ENCODE results near the gene ATXN7.

Gene ATXN7

GRCh38 chr3:64037084-64037483, 173.4 kb downstream of the ATXN7 start:
- TF ChIP-seq, protein P1, sequence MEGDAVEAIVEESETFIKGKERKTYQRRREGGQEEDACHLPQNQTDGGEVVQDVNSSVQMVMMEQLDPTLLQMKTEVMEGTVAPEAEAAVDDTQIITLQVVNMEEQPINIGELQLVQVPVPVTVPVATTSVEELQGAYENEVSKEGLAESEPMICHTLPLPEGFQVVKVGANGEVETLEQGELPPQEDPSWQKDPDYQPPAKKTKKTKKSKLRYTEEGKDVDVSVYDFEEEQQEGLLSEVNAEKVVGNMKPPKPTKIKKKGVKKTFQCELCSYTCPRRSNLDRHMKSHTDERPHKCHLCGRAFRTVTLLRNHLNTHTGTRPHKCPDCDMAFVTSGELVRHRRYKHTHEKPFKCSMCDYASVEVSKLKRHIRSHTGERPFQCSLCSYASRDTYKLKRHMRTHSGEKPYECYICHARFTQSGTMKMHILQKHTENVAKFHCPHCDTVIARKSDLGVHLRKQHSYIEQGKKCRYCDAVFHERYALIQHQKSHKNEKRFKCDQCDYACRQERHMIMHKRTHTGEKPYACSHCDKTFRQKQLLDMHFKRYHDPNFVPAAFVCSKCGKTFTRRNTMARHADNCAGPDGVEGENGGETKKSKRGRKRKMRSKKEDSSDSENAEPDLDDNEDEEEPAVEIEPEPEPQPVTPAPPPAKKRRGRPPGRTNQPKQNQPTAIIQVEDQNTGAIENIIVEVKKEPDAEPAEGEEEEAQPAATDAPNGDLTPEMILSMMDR (IDR thresholded peaks at IDR 0.05; ENCODE audit: insufficient read depth, low read length, poor library complexity, severe bottlenecking): no peak
- H3K36me3 ChIP-seq (ENCODE audit: control insufficient read depth, insufficient read depth, low read length): no peaks in the 10 kb centered on the region
- H3K27me3 ChIP-seq (replicated peaks; ENCODE audit: control insufficient read depth, insufficient read depth, low read length): no peaks in the 10 kb centered on the region; the same call in 1 of the 2 replicates
- no peak overlapping the region for H3K4me3 ChIP-seq (replicated peaks; ENCODE audit: low read depth, low read length)
- DNase-seq (ENCODE audit: extremely low read depth, insufficient read length): no peak

DNA sequence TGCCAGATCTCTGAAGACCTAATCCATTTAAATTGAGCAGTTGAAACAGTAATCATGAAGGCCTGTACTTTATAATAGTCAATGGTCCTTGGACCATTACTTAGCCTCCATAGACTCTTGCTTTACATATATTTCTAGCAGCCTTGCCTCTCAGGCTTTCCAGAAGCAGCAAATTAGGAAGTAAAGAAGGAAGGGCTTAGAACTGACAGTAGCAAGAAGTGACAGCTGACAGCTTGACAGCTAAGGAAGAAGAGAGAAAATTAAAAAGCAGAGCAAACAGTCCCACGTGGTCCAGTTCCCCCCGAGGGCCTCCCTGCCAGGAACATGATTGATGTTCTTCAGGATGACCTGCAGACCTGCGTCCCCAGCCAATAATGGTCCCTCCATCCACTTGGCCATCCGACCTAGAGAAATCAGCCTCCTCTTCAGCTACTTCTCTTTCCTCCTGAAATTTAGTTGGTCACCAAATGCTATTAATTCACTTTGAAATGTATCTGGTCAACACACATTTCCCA, 174.6 kb downstream of the ATXN7 start:
- TF ChIP-seq, protein P1 (IDR thresholded peaks at IDR 0.05; ENCODE audit: insufficient read depth, low read length, poor library complexity, severe bottlenecking): no peak
- no peaks in the 10 kb centered on the region for H3K36me3 ChIP-seq (ENCODE audit: control insufficient read depth, insufficient read depth, low read length)
- no peaks in the 10 kb centered on the region; the same call in 1 of the 2 replicates for H3K27me3 ChIP-seq (replicated peaks; ENCODE audit: control insufficient read depth, insufficient read depth, low read length)
- no peak overlapping the region for H3K4me3 ChIP-seq (replicated peaks; ENCODE audit: low read depth, low read length)
- no peak for DNase-seq (ENCODE audit: extremely low read depth, insufficient read length)

- DNase-seq (ENCODE audit: extremely low read depth, insufficient read length): no peak
- TF ChIP-seq, protein P1 (IDR thresholded peaks at IDR 0.05; ENCODE audit: insufficient read depth, low read length, poor library complexity, severe bottlenecking): no peak
- no peaks in the 10 kb centered on the region; the same call in 1 of the 2 replicates for H3K27me3 ChIP-seq (replicated peaks; ENCODE audit: control insufficient read depth, insufficient read depth, low read length)
Observed at GRCh38 chr3:64039332-64039731, 175.7 kb downstream of the ATXN7 start.

DNA sequence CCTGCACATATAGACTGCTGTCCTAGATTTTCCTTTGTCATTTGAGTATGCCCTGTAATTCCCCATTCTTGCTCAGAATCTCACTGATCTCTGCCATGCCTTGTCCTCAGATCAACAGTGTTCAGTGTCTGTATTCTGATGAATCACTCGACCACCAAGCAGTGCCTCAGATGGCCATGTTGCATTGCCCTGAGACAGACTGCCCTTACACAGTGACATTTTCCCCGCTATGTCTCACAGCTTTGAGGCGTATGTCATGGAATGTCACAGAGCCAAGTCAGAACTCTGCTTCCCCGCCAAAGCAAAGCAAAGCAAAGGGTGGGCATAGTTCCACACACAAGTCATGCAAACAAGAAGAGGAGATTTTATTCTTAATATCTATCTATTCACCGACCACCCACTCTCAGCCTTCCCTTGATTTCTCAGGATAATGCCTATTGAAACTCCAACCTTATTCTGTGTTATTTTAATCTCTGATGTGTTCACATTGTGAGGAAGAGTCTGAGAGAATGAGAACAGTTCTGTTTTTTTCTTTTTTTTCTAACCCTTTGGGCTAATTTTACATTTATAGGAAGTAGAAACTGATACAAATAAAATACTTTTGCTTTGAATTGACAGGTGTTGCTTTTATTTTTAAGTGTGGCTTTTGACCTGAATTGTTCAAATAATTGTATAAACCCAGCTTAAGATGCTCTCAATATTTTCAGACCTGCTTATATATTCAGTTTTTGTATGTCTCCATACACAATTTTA, 176.5 kb downstream of the ATXN7 start:
- no peak for DNase-seq (ENCODE audit: extremely low read depth, insufficient read length)
- TF ChIP-seq, protein P1 (IDR thresholded peaks at IDR 0.05; ENCODE audit: insufficient read depth, low read length, poor library complexity, severe bottlenecking): no peak
- Histone ChIP-seq H3K36me3 (ENCODE audit: control insufficient read depth, insufficient read depth, low read length) (no peaks in the 10 kb centered on the region), H3K27me3 (replicated peaks; ENCODE audit: control insufficient read depth, insufficient read depth, low read length) (no peaks in the 10 kb centered on the region; the same call in 1 of the 2 replicates), H3K4me3 (replicated peaks; ENCODE audit: low read depth, low read length) (no peak overlapping the region)

More at GRCh38 chr3:64039332-64039731, 175.7 kb downstream of the ATXN7 start:
- H3K36me3 ChIP-seq (ENCODE audit: control insufficient read depth, insufficient read depth, low read length): no peaks in the 10 kb centered on the region
- H3K4me3 ChIP-seq (replicated peaks; ENCODE audit: low read depth, low read length): no peak overlapping the region

DNA sequence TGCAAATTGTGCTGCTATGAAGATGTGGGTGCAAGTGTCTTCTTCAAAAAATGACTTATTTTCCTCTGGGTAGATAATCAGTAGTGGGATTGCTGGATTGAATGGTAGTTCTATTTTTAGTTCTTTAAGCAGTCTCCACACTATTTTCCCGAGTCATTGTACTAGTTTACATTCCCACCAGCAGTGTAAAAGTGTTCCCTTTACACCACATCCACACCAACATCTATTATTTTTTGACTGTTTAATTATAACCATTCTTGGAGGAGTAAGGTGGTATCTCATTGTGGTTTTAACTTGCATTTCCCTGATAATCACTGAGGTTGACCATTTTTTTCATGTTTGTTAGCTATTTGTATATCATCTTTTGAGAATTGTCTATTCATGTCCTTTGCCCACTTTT, 179.3 kb downstream of the ATXN7 start:
- H3K36me3 ChIP-seq (ENCODE audit: control insufficient read depth, insufficient read depth, low read length): no peaks in the 10 kb centered on the region
- DNase-seq (ENCODE audit: extremely low read depth, insufficient read length): no peak
- TF ChIP-seq, protein P1 (IDR thresholded peaks at IDR 0.05; ENCODE audit: insufficient read depth, low read length, poor library complexity, severe bottlenecking): no peak

More for the DNA sequence above, 179.3 kb downstream of the ATXN7 start:
- H3K4me3 ChIP-seq (replicated peaks; ENCODE audit: low read depth, low read length): no peak overlapping the region
- H3K27me3 ChIP-seq (replicated peaks; ENCODE audit: control insufficient read depth, insufficient read depth, low read length): no peaks in the 10 kb centered on the region; the same call in 1 of the 2 replicates

Data from GM06990 (cell line).